GM19328 (cell line): ENCODE measurements around the gene CSNK1A1.
"Not testable (repeated sequence)": the region's sequence is repeated elsewhere in the genome, so short reads cannot be mapped to it uniquely, and the experiment has no call there.

Source experiments
- ATAC-seq: cut with Tn5 transposase; IDR thresholded peaks from one replicate; pipeline ENCODE4 v1.9.1; 2021; ENCODE audit warnings: mild to moderate bottlenecking, moderate library complexity; ENCODE audit not compliant: unreplicated experiment

The CSNK1A1 gene

GRCh38 chr5:149532413-149532812, 18.8 kb downstream of the CSNK1A1 start:
- ATAC-seq, result no peak

- ATAC-seq, result no peak
These were observed 21.8 kb downstream of the CSNK1A1 start for GRCh38 chr5:149529463-149529862.

- ATAC-seq, result no peak
These were observed 22.8 kb downstream of the CSNK1A1 start for GRCh38 chr5:149528281-149529060.

GRCh38 chr5:149526845-149527590, 24.2 kb downstream of the CSNK1A1 start:
- no peak for ATAC-seq

GRCh38 chr5:149521739-149522685, 29.2 kb downstream of the CSNK1A1 start:
- no peak for ATAC-seq

GRCh38 chr5:149519601-149520000, 31.6 kb downstream of the CSNK1A1 start:
- no peak for ATAC-seq

- no peak for ATAC-seq
These were observed 32.6 kb downstream of the CSNK1A1 start for GRCh38 chr5:149518620-149519019.

GRCh38 chr5:149517461-149518122, 33.6 kb downstream of the CSNK1A1 start:
- no peak for ATAC-seq

GRCh38 chr5:149514512-149514911, 36.7 kb downstream of the CSNK1A1 start:
- no peak for ATAC-seq

GRCh38 chr5:149513372-149513947, 37.8 kb downstream of the CSNK1A1 start:
- ATAC-seq, result not testable (repeated sequence)

GRCh38 chr5:149510136-149510535, 41.1 kb downstream of the CSNK1A1 start:
- no peak for ATAC-seq

GRCh38 chr5:149504677-149505076, 46.6 kb downstream of the CSNK1A1 start:
- no peak for ATAC-seq

GRCh38 chr5:149503006-149503405, 48.2 kb downstream of the CSNK1A1 start:
- ATAC-seq, result no peak

- no peak for ATAC-seq
These were observed 50.2 kb downstream of the CSNK1A1 start for GRCh38 chr5:149500922-149501582.

- ATAC-seq, result no peak
These were observed 52.4 kb downstream of the CSNK1A1 start for GRCh38 chr5:149498724-149499336.

- no peak for ATAC-seq
These were observed 53.9 kb downstream of the CSNK1A1 start for GRCh38 chr5:149497357-149497756.

GRCh38 chr5:149496917-149497316, 54.3 kb downstream of the CSNK1A1 start:
- no peak for ATAC-seq

- ATAC-seq, result no peak
These were observed 55.1 kb downstream of the CSNK1A1 start for GRCh38 chr5:149496166-149496565.

GRCh38 chr5:149495673-149496072, 55.6 kb downstream of the CSNK1A1 start:
- no peak for ATAC-seq
